ENCODE data around the gene TANK. TPM values are rescaled to one million over a fixed set of nuclear protein-coding genes. Genes with fewer than 3 reads are reported as not detected.

The TANK gene
- polyA plus RNA-seq, 1 donor from 2014 or later, result 58.1 TPM

- H2AFZ ChIP-seq (ENCODE audit: low read depth, low read length), result no peak overlapping the region
- H3K4me2 ChIP-seq (ENCODE audit: low read length), result no peak overlapping the region
- no peaks in the 10 kb centered on the region for H3F3A ChIP-seq (ENCODE audit: insufficient read depth, low read length, poor library complexity, severe bottlenecking)
- H3K36me3 ChIP-seq (ENCODE audit: insufficient read depth, low read length), result no peaks in the 10 kb centered on the region
- no peak overlapping the region for H3K4me3 ChIP-seq (ENCODE audit: low read length)
- no peaks in the 10 kb centered on the region for H3K9me2 ChIP-seq (ENCODE audit: insufficient read depth, low read length)
- no peak overlapping the region for H3K9ac ChIP-seq (ENCODE audit: low read length)
- H3K27ac ChIP-seq (ENCODE audit: low read length), result no peak overlapping the region
- no peaks in the 10 kb centered on the region for H3K27me3 ChIP-seq (ENCODE audit: insufficient read depth, low read depth, low read length)
- H3K79me2 ChIP-seq (replicated peaks; ENCODE audit: insufficient read depth, low read length), result no peaks in the 10 kb centered on the region
- H3K9me3 ChIP-seq (ENCODE audit: low read length), result no peaks in the 10 kb centered on the region
- no peaks in the 10 kb centered on the region for H4K20me1 ChIP-seq (ENCODE audit: insufficient read depth)
- TF ChIP-seq POLR2AphosphoS5 (IDR thresholded peaks at IDR 0.05) (no peak), EP300 (conservative IDR thresholded peaks at IDR 0.05; ENCODE audit: poor library complexity, severe bottlenecking) (no peak), SMC3 (conservative IDR thresholded peaks at IDR 0.05; ENCODE audit: poor library complexity) (no peak), RAD21 (conservative IDR thresholded peaks at IDR 0.05) (no peak), CTCF (IDR thresholded peaks at IDR 0.05; ENCODE audit: poor library complexity, severe bottlenecking) (no peak), EZH2 (IDR thresholded peaks at IDR 0.05; ENCODE audit: borderline replicate concordance, insufficient read depth, low read length, poor library complexity, severe bottlenecking) (no peak), REST (IDR thresholded peaks at IDR 0.05; ENCODE audit: borderline replicate concordance) (no peak), MXI1 (conservative IDR thresholded peaks at IDR 0.05; ENCODE audit: poor library complexity, severe bottlenecking) (no peak), TAF1 (IDR thresholded peaks at IDR 0.05; ENCODE audit: low read depth) (no peak)
Measured at GRCh38 chr2:161119483-161119882, 40.7 kb upstream of the TANK start.

GRCh38 chr2:161120775-161121174 lies 39.5 kb upstream of the TANK start:
- H3K27ac ChIP-seq (ENCODE audit: low read length), result no peak overlapping the region
- no peak overlapping the region for H3K9ac ChIP-seq (ENCODE audit: low read length)
- no peaks in the 10 kb centered on the region for H3K79me2 ChIP-seq (replicated peaks; ENCODE audit: insufficient read depth, low read length)
- H3K9me2 ChIP-seq (ENCODE audit: insufficient read depth, low read length), result no peaks in the 10 kb centered on the region
- H3K36me3 ChIP-seq (ENCODE audit: insufficient read depth, low read length), result no peaks in the 10 kb centered on the region
- no peak overlapping the region for H3K4me2 ChIP-seq (ENCODE audit: low read length)
- no peaks in the 10 kb centered on the region for H3K9me3 ChIP-seq (ENCODE audit: low read length)
- no peak overlapping the region for H2AFZ ChIP-seq (ENCODE audit: low read depth, low read length)
- H3K27me3 ChIP-seq (ENCODE audit: insufficient read depth, low read depth, low read length), result no peaks in the 10 kb centered on the region
- H3F3A ChIP-seq (ENCODE audit: insufficient read depth, low read length, poor library complexity, severe bottlenecking), result no peaks in the 10 kb centered on the region
- no peaks in the 10 kb centered on the region for H4K20me1 ChIP-seq (ENCODE audit: insufficient read depth)
- H3K4me3 ChIP-seq (ENCODE audit: low read length), result no peak overlapping the region
- no peak for TF ChIP-seq EP300 (conservative IDR thresholded peaks at IDR 0.05; ENCODE audit: poor library complexity, severe bottlenecking)
- TF ChIP-seq MXI1 (conservative IDR thresholded peaks at IDR 0.05; ENCODE audit: poor library complexity, severe bottlenecking), result no peak
- TF ChIP-seq POLR2AphosphoS5 (IDR thresholded peaks at IDR 0.05), result no peak
- TF ChIP-seq SMC3 (conservative IDR thresholded peaks at IDR 0.05; ENCODE audit: poor library complexity), result no peak
